ENCODE data around the gene CRTC1. TPM values are rescaled to one million over a fixed set of nuclear protein-coding genes. Genes with fewer than 3 reads are reported as not detected.

Gene CRTC1
- total RNA-seq, 1 donor, result 2.4 TPM

GRCh38 chr19:18715416-18715815 lies 31.9 kb downstream of the CRTC1 start:
- no peak overlapping the region for H3K4me3 ChIP-seq (ENCODE audit: low read depth, low read length)
- TF ChIP-seq, protein P1, sequence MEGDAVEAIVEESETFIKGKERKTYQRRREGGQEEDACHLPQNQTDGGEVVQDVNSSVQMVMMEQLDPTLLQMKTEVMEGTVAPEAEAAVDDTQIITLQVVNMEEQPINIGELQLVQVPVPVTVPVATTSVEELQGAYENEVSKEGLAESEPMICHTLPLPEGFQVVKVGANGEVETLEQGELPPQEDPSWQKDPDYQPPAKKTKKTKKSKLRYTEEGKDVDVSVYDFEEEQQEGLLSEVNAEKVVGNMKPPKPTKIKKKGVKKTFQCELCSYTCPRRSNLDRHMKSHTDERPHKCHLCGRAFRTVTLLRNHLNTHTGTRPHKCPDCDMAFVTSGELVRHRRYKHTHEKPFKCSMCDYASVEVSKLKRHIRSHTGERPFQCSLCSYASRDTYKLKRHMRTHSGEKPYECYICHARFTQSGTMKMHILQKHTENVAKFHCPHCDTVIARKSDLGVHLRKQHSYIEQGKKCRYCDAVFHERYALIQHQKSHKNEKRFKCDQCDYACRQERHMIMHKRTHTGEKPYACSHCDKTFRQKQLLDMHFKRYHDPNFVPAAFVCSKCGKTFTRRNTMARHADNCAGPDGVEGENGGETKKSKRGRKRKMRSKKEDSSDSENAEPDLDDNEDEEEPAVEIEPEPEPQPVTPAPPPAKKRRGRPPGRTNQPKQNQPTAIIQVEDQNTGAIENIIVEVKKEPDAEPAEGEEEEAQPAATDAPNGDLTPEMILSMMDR (IDR thresholded peaks at IDR 0.05; ENCODE audit: insufficient read depth, low read length), result no peak
- DNase-seq (ENCODE audit: low read depth), result no peak

DNA sequence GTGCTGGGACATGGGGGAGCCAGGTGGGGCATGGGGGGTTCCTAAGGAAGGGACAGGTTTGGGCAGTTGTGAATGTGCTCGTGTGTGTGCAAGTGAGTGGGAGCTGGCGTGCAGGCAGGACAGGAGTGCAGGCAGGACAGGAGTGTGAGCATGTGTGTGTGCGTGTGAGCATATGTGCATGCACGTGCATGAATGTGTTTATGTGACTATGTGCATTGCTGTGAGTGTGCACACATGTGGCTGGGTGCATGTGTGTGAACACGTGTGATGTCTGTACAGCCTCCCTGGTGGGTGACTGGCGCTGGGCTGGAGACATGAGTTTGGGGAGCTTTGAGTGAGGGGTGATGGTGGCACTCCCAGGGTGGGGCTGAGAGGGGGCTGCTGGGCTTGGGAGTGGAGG lies 33.4 kb downstream of the CRTC1 start:
- no peak for DNase-seq (ENCODE audit: low read depth)
- H3K4me3 ChIP-seq (ENCODE audit: low read depth, low read length), result no peak overlapping the region
- TF ChIP-seq, protein P1 (IDR thresholded peaks at IDR 0.05; ENCODE audit: insufficient read depth, low read length), result no peak

GRCh38 chr19:18717601-18718000 lies 34.1 kb downstream of the CRTC1 start:
- peak; percentile 10 for DNase-seq (ENCODE audit: low read depth)
- TF ChIP-seq, protein P1 (IDR thresholded peaks at IDR 0.05; ENCODE audit: insufficient read depth, low read length), result no peak
- no peak overlapping the region for H3K4me3 ChIP-seq (ENCODE audit: low read depth, low read length)

DNA sequence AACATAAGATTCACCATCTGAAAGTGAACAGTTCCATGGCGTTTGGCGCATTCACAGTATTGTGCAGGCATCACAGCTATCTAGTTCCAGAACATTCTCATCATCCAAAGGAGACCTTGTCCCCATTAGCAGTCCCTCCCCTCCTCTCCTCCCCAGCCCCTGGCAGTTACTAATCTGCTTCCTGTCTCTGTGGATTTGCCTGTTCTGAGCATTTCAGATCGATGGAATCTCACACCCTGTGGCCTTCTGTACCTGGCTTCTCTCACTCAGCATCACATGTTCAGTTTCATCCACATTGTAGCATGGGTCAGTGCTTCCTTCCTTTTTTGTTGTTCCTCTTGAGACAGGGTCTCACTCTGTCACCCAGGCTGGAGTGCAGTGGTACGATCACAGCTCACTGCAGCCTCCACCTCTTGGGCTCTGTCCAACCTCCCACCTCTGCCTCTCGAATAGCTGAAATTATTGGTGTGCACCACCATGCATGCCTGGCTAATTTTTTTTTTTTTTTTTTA lies 34.6 kb downstream of the CRTC1 start:
- no peak overlapping the region for H3K4me3 ChIP-seq (ENCODE audit: low read depth, low read length)
- TF ChIP-seq, protein P1 (IDR thresholded peaks at IDR 0.05; ENCODE audit: insufficient read depth, low read length), result no peak
- DNase-seq (ENCODE audit: low read depth), result peak; percentile 5

DNA sequence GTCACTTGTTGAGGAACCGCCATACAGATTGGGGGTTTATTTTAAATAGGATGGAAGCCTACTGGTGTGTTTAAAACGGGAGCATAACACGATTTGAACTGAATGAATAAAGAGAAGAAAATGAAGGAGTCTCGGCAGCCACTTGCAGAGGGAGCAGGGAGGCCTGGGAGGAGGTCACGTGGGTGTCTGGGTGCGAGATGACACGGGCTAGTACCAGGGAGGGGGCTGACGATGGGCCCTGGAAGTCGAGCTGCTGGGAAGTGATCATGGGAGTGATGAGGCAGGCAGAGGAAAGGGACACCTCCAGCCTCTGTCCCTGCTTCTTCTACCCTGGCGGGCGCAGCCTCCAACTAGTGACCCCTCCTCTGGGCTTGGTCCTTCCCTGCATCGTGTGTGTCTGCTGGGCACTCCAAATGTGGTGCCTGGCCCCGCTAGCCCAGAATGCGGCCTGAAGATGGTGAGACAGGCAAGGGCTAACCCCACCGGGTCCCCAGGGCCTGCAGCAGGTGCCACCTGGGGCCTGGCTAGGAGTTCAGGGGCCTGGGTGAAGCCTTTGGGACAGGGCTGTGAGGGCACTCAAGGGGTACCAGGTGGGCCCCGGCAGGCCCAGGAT lies 35.5 kb downstream of the CRTC1 start:
- no peak for DNase-seq (ENCODE audit: low read depth)
- no peak overlapping the region for H3K4me3 ChIP-seq (ENCODE audit: low read depth, low read length)
- TF ChIP-seq, protein P1 (IDR thresholded peaks at IDR 0.05; ENCODE audit: insufficient read depth, low read length), result no peak

DNA sequence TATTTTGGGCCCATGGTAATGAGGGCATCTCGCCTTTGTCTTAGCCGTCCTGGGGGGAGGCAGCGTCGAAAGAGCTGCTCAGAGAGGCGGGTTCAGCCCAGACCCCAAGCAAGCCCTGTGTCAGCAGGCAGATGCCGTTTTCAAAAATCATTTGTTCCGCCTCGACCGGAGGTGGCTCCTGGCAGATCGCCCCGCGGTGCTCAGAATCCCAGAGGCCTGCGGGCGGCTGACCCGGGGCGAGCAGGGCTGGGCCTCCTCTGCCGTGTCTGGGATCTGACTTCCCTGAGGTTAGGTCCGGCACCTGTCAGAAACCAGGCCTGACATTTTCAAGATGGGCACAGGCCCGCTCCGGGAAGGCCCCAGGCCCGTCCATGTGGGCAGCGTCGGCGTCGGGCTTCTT lies 36.1 kb downstream of the CRTC1 start:
- TF ChIP-seq, protein P1 (IDR thresholded peaks at IDR 0.05; ENCODE audit: insufficient read depth, low read length), result no peak
- H3K4me3 ChIP-seq (ENCODE audit: low read depth, low read length), result no peak overlapping the region
- no peak for DNase-seq (ENCODE audit: low read depth)

All from fibroblast of the aortic adventitia (primary cell).